Left lung (tissue), 10 donors: ENCODE data around the gene B4GALNT1. TPM values are rescaled to one million over a fixed set of nuclear protein-coding genes. Genes with fewer than 3 reads are reported as not detected.
"Not testable (repeated sequence)": the region's sequence is repeated elsewhere in the genome, so short reads cannot be mapped to it uniquely, and the experiment has no call there.

Source experiments
- ATAC-seq: fragments of 200-7000 bp; cut with Tn5 transposase; one replicate; pipeline ENCODE4 v1.9.1; 2020; ENCODE audit warnings: moderate library complexity
- DNase-seq, 4 donors: peaks; one replicate each; pipeline ENCODE4 v3.0.0-alpha.2; 2013 to 2020
- H3K27ac ChIP-seq, 2 donors: fragments of 200-600 bp; sonication (generic) in 1 of 2; one replicate each; pipeline versions ENCODE4 v1.5.0 to v1.8.0; 2020 to 2021
- H3K27me3 ChIP-seq, 2 donors: fragments of 200-600 bp; sonication (generic) in 1 of 2; one replicate each; pipeline versions ENCODE4 v1.5.0 to v1.8.0; 2020 to 2021
- H3K36me3 ChIP-seq, 2 donors: fragments of 200-600 bp; sonication (generic) in 1 of 2; one replicate each; pipeline versions ENCODE4 v1.5.0 to v1.8.0; 2020 to 2021
- H3K4me1 ChIP-seq, 2 donors: fragments of 200-600 bp; one replicate each; pipeline ENCODE4 v1.8.0; 2021
- H3K4me3 ChIP-seq, 2 donors: fragments of 200-600 bp; sonication (generic) in 1 of 2; one replicate each; pipeline versions ENCODE4 v1.5.0 to v1.8.0; 2020 to 2021; ENCODE audit warnings: mild to moderate bottlenecking in 1 of 2
- H3K9me3 ChIP-seq, 2 donors: fragments of 200-600 bp; sonication (generic) in 1 of 2; one replicate each; pipeline versions ENCODE4 v1.5.0 to v1.8.0; 2020 to 2021
- intact Hi-C, 2 donors: fragments of 100-400 bp; cut with DNase I; formaldehyde crosslinking; loops; one replicate each; pipeline versions ENCODE4 v1.11.2 to v1.14.2; 2022
- polyA plus RNA-seq, 6 donors: library from polyadenylated mRNA; unstranded; fragments of 120-200 nt; gene quantifications; one replicate each; pipeline ENCODE4 v1.2.1, GENCODE V29; 2013; ENCODE audit not compliant: insufficient read length in 6 of 6
- total RNA-seq, 2 donors: library from RNA; stranded (reverse); fragmentation: NEBNext Ultra II Directional; extraction: Animal tissue kit (Norgen Biotek cat#: 25700); gene quantifications; one replicate each; pipeline ENCODE4 v1.2.1, GENCODE V29; 2021
- TF ChIP-seq, protein P1 (sequence below), 2 donors: fragments of 200-600 bp; sonication (generic) in 1 of 2; IDR thresholded peaks; one replicate each; pipeline versions ENCODE4 v1.5.0 to v1.8.0; 2021; ENCODE audit warnings: antibody characterized with exemption in 2 of 2
- donor health status: DM: no; HTN: yes; CAD: no.
- donor health status: DM: no; HTN: no; CAD: no.

The B4GALNT1 gene
- total and polyA plus RNA-seq, 8 donors, result 0.78 to 3.8 (median 1.4) TPM

DNA sequence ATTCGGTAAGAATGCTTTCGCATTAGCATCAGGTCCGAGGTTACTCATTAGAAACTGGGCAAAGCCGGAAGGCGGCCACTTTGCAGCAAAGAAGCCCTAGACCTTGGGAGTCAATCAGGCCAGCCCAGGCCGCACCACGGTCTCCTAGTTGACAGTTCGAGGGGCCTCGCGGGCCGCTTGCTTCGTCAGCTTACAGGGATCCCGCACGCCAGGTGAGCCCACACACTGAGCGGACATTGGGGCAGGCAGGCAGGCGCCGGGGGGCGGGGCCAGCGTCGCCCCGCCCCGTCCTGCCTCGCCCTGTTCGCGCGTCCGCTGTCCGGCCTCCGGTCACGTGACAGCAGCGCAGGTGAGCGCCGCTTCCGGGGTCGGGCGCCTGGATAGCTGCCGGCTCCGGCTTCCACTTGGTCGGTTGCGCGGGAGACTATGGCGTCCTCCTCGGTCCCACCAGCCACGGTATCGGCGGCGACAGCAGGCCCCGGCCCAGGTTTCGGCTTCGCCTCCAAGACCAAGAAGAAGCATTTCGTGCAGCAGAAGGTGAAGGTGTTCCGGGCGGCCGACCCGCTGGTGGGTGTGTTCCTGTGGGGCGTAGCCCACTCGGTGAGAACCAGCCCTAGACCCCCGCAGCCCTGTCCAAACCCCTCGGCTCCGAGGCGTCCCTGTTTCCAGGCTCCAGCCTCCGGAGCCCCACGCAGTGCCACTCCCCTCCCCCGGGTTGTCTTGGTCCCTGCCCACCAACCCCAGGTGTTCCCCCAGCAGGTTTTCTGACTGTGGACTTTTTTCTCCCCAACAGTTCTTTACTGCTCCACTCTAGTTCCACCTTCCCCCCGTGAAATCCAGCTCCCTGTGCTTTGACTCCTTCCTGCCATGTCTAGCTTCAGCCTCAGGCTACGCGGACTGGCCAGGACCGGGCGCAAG lies 41.9 kb downstream of the B4GALNT1 start, which contains the start of gene PIP4K2C:
Gene PIP4K2C, plus strand, starts transcription at position 329 of the 918 bp plus-strand sequence. Its CDS starts 98 bp downstream, at position 427.
- peak; percentile 99 for ATAC-seq
- intact Hi-C loops, result no loop called here

DNA sequence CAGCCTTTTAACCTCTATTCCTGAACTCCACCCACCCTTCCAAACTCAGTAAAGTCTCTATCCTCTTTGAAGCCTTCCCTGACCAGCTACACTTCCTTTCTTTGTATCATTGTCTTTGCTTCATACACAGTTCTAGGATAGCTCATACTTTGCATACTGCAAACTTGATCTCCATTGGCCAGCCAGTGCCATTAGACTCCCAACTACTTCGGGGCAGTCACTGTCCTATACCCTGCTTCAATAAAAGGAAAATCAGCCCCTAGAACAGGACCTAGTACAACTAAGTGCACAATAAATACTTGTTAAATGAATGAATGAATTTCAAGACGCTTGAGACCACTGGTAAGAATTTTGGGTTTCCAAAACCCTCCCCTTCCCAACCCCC lies 42.5 kb downstream of the B4GALNT1 start:
- ATAC-seq, result no peak
- Histone ChIP-seq H3K36me3 (peaks cover 0 to 17% of the 10 kb centered on the region in 2 donors), H3K27me3 (peaks cover 0 to 22% of the 10 kb centered on the region in 2 donors), H3K9me3 (no peaks in the 10 kb centered on the region), H3K27ac (peak overlapping the region in 1 of 2 donors; percentile 55), H3K4me1 (peaks cover 0 to 22% of the 10 kb centered on the region in 2 donors), H3K4me3 (peak overlapping the region; percentile 71 to 82)
- DNase-seq, result no peak
- TF ChIP-seq, protein P1, sequence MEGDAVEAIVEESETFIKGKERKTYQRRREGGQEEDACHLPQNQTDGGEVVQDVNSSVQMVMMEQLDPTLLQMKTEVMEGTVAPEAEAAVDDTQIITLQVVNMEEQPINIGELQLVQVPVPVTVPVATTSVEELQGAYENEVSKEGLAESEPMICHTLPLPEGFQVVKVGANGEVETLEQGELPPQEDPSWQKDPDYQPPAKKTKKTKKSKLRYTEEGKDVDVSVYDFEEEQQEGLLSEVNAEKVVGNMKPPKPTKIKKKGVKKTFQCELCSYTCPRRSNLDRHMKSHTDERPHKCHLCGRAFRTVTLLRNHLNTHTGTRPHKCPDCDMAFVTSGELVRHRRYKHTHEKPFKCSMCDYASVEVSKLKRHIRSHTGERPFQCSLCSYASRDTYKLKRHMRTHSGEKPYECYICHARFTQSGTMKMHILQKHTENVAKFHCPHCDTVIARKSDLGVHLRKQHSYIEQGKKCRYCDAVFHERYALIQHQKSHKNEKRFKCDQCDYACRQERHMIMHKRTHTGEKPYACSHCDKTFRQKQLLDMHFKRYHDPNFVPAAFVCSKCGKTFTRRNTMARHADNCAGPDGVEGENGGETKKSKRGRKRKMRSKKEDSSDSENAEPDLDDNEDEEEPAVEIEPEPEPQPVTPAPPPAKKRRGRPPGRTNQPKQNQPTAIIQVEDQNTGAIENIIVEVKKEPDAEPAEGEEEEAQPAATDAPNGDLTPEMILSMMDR (IDR thresholded peaks at IDR 0.05), result no peak
- intact Hi-C loops, result no loop called here

More for the DNA sequence above, 41.9 kb downstream of the B4GALNT1 start, which contains the start of gene PIP4K2C:
- TF ChIP-seq, protein P1 (IDR thresholded peaks at IDR 0.05), result no peak
- DNase-seq, result peak; percentile 49 to 95 (median 86)
- H3K4me1 ChIP-seq, result peaks cover 0 to 22% of the 10 kb centered on the region in 2 donors
- H3K4me3 ChIP-seq, result peak within 1 kb of the TSS; percentile 71 to 82
- no peaks in the 10 kb centered on the region for H3K9me3 ChIP-seq
- peaks cover 0 to 15% of the 10 kb centered on the region in 2 donors for H3K27me3 ChIP-seq
- peaks cover 0 to 23% of the 10 kb centered on the region in 2 donors for H3K36me3 ChIP-seq
- H3K27ac ChIP-seq, result peak within 1 kb of the TSS; percentile 17 to 55

DNA sequence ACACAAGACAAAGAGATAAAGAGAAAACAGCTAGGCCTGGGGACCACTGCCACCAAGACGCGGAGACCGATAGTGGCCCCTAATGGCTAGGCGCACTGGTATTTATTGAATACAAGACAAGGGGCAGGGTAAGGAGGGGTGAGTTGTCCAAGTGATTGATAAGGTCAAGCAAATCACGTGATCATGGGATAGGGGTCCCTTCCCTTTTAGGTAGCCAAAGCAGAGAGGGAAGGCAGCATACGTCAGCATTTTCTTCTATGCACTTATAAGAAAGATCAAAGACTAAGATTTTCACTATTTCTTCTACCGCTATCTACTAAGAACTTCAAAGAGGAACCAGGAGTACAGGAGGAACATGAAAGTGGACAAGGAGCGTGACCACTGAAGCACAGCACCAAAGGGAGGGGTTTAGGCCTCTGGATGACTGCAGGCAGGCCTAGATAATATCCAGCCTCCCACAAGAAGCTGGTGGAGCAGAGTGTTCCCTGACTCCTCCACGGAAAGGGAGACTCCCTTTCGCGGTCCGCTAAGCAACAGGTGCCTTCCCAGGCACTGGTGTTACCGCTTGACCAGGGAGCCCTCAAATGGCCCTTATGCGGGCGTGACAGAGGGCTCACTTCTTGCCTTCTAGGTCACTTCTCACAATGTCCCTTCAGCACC lies 43.9 kb downstream of the B4GALNT1 start:
- H3K36me3 ChIP-seq, H3K4me3 ChIP-seq, H3K9me3 ChIP-seq, ATAC-seq, H3K27ac ChIP-seq, intact Hi-C loops, DNase-seq: not testable (repeated sequence)
- Histone ChIP-seq H3K27me3 (peaks cover 0 to 25% of the 10 kb centered on the region in 2 donors), H3K4me1 (peaks cover 0 to 22% of the 10 kb centered on the region in 2 donors)

DNA sequence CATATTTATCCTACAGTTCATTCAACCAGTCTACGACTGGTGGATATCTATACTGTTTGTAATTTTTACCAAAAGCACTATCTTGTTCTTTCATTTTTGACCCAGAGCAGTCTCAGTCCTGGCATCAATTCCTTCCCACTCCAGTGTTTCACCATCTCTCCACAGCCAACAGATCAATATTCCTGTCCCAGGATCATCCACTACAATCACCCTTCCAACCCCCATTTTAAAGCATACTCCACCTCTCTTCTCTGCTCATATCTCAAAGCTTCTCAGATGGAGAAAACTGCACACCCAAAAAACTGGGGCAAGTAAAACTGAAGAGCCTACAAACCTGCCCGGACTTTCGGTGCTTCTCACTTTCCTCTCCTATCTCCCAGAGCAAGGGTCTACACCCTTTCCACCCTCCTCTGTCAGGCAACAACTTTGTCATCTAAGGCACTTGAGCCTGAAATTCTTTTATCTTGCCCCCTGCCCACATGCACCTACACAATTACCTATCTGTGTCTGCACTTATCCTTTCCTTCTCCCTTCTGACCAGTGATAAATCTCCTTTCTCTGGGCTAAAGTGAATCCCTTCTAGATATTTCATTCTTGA lies 46.1 kb downstream of the B4GALNT1 start:
- H3K36me3 ChIP-seq, result no peaks in the 10 kb centered on the region
- peaks cover 0 to 38% of the 10 kb centered on the region in 2 donors for H3K27me3 ChIP-seq
- ATAC-seq, result no peak
- no peak for DNase-seq
- H3K9me3 ChIP-seq, result no peaks in the 10 kb centered on the region
- TF ChIP-seq, protein P1 (IDR thresholded peaks at IDR 0.05), result no peak
- H3K4me3 ChIP-seq, result no peak overlapping the region
- peaks cover 0 to 19% of the 10 kb centered on the region in 2 donors for H3K4me1 ChIP-seq
- H3K27ac ChIP-seq, result no peak overlapping the region
- intact Hi-C loops, result no loop called here

DNA sequence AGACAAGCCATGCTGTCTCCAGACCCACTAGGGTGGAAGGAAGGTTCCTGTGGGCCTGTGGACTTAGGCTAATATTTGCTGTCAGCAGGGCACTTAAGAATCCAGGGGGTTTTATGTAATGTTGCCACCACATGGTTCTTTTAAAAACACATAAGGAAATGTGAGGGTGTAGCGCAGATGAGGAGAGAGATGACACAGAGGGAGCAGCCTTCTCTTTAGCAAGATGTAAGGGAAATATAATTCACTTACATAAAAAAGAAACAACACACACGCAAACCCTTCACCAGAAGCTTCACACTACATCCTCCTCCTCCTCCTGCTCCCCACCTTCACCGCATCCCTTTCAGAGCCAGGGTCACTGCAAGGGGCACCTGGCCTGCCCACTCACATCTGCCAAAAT lies 46.9 kb downstream of the B4GALNT1 start:
- Histone ChIP-seq H3K4me3 (no peak overlapping the region), H3K36me3 (no peaks in the 10 kb centered on the region), H3K4me1 (peaks cover 0 to 14% of the 10 kb centered on the region in 2 donors), H3K27me3 (peaks cover 0 to 43% of the 10 kb centered on the region in 2 donors), H3K9me3 (no peaks in the 10 kb centered on the region), H3K27ac (no peak overlapping the region)
- DNase-seq, result no peak
- intact Hi-C loops, result no loop called here
- TF ChIP-seq, protein P1 (IDR thresholded peaks at IDR 0.05), result no peak
- no peak for ATAC-seq
